NCI-H187 treated with DMSO at 0.1 percent for 48 hours (cell line): ENCODE results near the gene COL13A1.

Experiments
- DNase-seq: peaks from one replicate; lab custom pipeline; 2025; lab: John Stamatoyannopoulos, UW

Gene COL13A1

DNA sequence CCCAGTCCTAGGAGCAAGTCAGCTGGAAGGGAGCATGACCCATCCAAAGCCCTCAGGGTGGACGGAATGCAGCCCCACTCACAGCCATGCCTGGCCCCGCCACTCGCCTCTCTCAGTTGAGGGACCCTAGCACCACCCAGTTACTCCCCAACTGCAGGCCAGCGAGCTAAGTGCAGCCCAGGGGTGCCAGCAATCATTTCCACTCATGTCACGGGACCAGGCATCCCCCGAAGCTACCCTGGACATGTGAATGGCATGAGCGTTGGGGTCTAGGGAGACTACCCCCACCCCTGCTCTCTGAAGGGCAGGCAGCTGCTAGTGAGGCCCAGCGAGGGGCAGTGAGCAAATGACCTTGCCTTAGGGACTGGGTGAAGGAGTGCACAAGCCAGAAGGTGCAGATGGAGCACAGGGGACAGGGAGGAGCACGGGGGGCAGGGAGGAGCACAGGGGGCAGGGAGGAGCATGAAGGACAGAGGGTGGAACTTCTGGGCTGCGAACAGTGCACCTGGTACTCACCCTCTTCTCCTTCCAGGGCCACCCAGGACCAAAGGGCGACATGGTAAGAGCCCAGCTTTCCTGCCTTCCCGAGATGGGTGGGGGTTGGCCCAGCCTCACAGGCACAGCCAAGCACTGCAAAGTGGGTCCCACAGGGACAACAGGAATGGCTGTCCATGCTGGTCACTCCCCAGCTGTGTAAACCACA lies 87.3 kb downstream of the COL13A1 start:
- DNase-seq, result no peak

- DNase-seq, result no peak
These were observed 88.5 kb downstream of the COL13A1 start for GRCh38 chr10:69890065-69890847.

DNA sequence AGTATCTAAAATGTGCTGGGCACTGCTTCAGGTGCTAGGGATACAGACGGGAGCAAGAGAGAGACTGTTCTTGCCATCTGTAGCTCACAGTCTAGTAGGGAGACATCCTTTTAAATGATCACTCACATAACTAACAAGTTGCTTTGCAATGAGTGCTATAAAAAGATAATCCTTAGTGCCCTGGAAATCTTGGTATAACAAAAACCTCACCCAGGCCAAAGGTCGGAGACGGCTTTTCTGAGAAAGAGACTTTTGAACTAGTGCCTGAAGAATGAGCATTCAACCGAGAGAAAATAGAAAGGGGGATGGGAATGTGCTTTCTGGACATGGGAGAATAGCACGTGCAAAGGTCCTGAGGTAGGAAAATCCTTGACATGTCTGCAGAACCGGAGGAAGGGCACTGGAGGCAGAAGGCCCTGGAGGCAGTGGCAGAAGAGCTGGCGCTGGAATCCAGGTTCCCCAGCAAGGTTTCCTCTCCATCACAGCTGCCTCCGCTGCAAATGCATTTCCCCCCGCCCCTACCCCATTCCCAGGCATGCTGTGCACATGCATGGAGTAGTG lies 89.4 kb downstream of the COL13A1 start:
- DNase-seq, result no peak

- DNase-seq, result no peak
These were observed 90.7 kb downstream of the COL13A1 start for GRCh38 chr10:69892406-69892805.

- DNase-seq, result no peak
These were observed 91.1 kb downstream of the COL13A1 start for GRCh38 chr10:69892816-69893215.

DNA sequence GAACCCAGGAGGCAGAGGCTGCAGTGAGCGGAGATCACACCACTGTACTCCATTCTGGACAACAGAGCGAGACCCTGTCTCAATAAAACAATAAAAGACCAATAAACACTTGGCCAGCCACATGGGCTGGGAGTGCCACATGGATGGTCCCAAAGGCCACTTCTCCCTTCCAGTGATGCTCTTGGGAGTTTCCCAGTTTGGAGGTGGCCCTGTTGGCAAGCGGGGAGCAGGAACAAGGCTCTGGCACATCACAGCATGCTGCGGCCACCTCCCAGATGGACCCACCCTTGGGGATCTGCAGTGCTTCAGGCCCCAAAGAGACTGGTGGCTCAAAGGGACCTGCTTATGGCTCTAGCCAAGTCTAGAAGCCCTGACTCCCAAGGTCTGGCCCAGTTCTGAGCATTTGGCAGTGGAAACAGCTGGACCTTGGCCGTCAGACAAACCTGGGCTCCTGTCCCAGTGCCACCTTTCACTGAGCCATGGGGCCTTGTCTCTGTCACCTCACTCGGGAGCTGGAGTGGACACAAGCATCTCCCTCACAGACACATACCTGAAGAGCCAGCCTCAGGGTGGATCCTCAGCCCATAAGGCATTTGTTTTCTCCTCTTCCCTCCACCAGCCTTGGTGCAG lies 91.7 kb downstream of the COL13A1 start:
- DNase-seq, result no peak

- DNase-seq, result no peak
These were observed 92.5 kb downstream of the COL13A1 start for GRCh38 chr10:69894156-69894555.

GRCh38 chr10:69895759-69896158 lies 94.1 kb downstream of the COL13A1 start:
- no peak for DNase-seq

DNA sequence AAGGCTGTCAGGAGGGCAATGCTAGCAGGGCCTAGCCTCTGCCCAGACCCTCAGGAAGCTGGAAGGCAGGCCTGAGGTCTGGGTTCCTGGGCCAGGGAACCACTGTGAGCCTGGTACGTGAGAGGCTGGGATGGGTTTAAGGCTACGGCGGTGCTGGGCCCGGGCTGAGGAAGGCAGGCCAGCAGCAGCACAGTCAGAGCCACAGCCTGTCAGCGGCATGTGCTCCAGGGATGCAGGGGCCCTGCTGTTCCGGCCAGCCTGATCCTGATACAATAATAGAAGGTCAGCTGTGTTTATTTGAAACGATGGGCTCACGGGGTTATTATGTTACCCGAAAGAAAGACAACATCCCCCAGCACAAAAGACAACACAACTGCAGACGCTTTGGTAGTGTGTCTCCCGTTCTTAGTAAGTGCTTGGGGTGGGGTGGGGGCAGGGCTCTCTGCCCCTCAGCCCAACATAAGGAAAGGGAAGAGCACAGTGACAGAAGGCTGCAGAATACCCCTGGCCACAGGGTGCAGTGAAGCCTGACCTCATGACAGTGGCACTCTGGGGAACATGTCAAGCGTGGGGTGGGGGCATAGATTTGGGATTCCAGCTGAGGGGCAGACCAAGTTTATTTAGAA lies 95.0 kb downstream of the COL13A1 start:
- DNase-seq, result no peak

DNA sequence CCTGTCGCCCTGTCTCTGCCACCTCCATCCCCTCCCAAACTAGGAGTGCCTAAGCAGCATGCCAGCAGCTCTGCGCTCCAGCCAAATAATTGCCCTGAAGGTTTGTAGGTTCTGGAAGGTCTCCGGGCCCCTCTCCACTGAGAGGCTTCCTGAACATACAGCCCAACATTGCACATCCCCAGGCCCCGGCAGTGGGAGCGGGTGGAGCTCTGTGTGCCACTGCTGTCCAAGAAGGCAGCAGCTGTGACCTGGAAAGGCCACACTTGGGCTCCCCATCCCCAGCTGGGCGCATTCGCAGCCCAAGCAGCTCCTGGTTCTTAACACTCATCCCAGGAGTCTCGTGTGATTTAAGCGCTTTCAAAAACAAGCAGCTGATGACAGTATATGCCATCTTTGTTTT lies 95.7 kb downstream of the COL13A1 start:
- DNase-seq, result no peak

GRCh38 chr10:69897999-69898398 lies 96.3 kb downstream of the COL13A1 start:
- DNase-seq, result no peak

DNA sequence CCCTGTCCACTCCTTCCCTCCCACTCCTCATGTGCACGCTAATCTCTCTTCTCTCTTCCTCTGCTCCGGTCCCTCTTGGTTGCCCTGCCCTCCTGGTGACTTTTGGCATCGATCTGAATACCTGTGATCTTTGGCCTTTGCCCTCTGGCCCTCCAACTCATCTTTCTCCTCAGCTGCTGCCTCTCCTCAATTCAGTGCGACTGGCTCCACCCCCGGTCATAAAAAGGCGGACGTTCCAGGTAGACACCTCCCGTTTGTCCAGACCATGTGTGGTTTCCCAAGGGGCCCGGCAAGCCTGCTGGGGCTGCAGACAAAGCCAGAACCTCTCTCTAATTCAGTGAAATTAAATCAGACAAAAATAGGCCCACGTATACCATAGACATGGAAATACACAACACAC lies 96.8 kb downstream of the COL13A1 start:
- DNase-seq, result no peak

DNA sequence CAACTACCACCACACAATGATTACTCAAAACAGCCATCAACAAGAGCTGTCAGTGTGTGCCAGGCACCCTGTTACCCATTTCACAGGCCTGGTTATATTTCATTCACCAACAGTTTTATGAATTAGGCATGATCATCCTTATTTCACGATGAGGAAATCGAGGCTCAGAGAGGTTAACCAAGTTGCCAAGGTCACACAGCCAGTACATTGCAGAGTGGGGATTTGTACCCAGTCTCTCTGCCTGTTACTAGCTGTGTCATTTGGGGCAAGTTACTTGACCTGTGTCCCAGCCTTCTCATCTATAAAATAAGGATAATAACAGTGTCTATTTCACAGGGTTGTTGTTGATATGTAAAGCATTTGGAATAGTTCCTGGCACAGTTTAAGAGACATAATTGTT lies 97.2 kb downstream of the COL13A1 start:
- DNase-seq, result no peak

- DNase-seq, result no peak
These were observed 98.3 kb downstream of the COL13A1 start for GRCh38 chr10:69899727-69900595.

DNA sequence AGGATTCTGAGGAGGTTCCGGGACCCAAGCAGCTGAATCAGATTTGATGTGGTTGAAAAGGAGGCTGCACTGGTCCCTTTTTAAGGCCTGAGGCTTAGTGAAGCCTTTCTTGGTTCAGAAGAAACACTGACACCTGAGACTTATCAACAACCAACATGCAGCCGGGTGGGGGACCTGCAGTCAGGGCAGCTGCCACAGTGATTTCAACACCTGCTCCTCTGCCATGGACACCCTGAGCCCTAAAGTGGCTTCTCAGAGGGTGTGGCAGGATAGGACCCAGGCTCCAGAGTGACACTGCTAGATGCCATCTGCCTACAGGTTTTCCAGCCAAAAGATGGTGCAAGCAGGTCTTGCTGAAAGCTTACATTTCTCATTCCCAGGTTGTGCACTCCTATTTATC lies 99.3 kb downstream of the COL13A1 start:
- DNase-seq, result peak; percentile 24

DNA sequence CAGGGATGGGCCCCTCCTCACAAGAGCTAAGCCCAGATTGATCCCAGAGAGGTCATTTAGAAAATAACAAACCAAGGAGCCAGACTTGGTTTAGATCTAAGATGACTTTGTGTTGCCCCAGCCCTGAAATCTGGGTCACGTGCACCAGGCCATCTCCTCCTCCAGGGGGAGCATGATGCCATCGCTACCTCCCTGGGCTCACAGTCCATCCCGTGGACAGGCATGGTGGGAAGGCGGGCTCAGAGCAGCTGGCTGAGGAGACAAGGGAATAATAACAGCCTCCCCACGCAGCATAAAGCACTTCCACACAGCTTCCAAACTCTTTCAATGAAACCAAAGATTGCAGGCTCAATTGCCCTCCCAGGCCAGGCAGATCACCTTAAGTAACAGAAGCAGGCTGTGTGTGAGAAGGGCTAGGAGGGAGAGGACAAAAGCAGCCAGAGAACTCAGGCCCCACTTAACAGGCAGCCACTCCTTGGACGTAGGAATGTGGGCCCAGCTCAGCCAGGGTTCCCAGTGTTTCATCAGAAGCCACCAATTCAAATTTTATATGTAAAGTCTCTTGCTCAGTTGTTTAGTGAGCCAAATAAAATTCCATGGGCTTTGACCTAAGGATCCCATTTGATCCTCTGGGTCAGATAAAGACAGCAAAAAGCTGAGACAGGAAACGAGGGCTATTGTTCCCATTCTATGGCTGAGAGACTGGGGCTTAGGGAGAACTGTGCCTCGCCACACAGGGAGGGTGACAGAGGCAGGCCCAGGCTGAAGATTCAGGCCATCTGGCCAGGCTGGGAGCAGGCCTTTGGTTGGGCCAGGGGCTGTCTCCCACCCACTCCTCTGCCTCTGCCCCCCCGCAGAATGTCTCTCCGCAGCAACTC lies 100.2 kb downstream of the COL13A1 start:
- no peak for DNase-seq

- DNase-seq, result no peak
These were observed 101.3 kb downstream of the COL13A1 start for GRCh38 chr10:69902835-69903535.

- DNase-seq, result no peak
These were observed 102.8 kb downstream of the COL13A1 start for GRCh38 chr10:69904533-69904932.

DNA sequence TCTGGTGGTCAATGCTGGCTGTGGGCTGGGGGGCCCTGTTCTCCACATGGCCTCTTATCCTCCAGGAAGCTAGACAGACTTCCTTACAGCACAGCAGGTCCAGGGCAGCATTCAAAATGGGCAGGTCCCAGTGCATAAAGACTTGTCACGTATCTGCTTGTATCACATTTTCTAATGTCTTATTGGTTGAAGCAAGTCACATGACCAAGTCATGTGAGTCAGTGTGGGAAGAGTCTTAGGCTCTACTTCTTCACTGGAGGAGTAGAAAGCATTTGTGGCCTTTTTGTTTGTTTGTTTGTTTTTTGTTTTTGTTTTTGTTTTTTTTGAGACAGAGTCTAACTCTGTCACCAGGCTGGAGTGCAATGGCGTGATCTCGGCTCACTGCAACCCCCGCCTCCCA lies 104.7 kb downstream of the COL13A1 start:
- no peak for DNase-seq

DNA sequence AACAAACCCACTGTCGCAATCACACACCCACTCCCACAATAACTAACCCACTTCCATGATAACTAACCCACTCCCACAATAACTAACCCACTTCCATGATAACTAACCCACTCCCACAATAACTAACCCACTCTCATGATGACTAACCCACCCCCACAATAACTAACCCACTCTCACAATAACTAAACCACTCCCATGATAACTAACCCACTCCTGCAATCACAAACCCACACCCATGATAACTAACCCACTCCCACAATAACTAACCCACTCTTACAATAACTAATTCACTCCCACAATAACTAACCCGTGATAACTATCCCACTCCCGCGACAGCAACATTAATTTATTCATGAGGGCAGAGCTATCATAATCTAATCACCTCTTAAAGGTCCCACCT lies 105.8 kb downstream of the COL13A1 start:
- DNase-seq, result no peak
